CD4-positive, alpha-beta T cell (primary cell): ENCODE measurements around the gene CACNA1G. TPM values are rescaled to one million over a fixed set of nuclear protein-coding genes. Genes with fewer than 3 reads are reported as not detected.

Source experiments
- ATAC-seq: fragments of 200-7000 bp; cut with Tn5 transposase; one replicate; pipeline ENCODE4 v1.10.0; 2022; ENCODE audit warnings: mild to moderate bottlenecking; ENCODE audit not compliant: poor library complexity
- CTCF ChIA-PET: fragments of 350-600 bp; sonication (Branson Sonifier 250); formaldehyde crosslinking; loops from one replicate; lab custom pipeline; 2021; ENCODE audit warnings: antibody characterized with exemption, inconsistent platforms; lab: Charles Lee
- POLR2A ChIA-PET: fragments of 350-600 bp; sonication (Branson Sonifier 250); formaldehyde crosslinking; loops from one replicate; lab custom pipeline; 2021; ENCODE audit warnings: antibody characterized with exemption, inconsistent platforms; lab: Charles Lee
- DNase-seq, 14 experiments: peaks; one replicate each; pipeline ENCODE4 v3.0.0-alpha.2; 2013 to 2020; ENCODE audit warnings: mixed read lengths in 2 of 14
- H3K27ac ChIP-seq, 2 donors: one replicate each; pipeline versions ENCODE4 v1.5.1 to v1.7.0; 2013; ENCODE audit warnings: low read length in 2 of 2, low read depth in 1 of 2, mild to moderate bottlenecking in 1 of 2
- H3K27me3 ChIP-seq, 2 experiments: 1 replicate in 1 of 2; 2 replicates in 1 of 2; pipeline versions ENCODE4 v1.6.1 to v1.7.0; 2013; ENCODE audit warnings: low read length in 2 of 2, control low read depth in 1 of 2, mild to moderate bottlenecking in 1 of 2, moderate library complexity in 1 of 2; ENCODE audit not compliant: insufficient read depth in 2 of 2, control insufficient read depth in 1 of 2
- H3K36me3 ChIP-seq: one replicate; pipeline ENCODE4 v1.6.1; 2013; ENCODE audit warnings: low read length, control low read depth; ENCODE audit not compliant: insufficient read depth
- H3K4me1 ChIP-seq: one replicate; pipeline ENCODE4 v1.6.1; 2013; ENCODE audit warnings: low read length, control low read depth; ENCODE audit not compliant: insufficient read depth
- H3K4me3 ChIP-seq: one replicate; pipeline ENCODE4 v1.5.1; 2013; ENCODE audit warnings: mild to moderate bottlenecking, low read length, moderate library complexity
- H3K9me3 ChIP-seq, 2 experiments: 1 replicate in 1 of 2; 2 replicates in 1 of 2; pipeline versions ENCODE4 v1.6.1 to v1.7.0; 2013; ENCODE audit warnings: low read length in 2 of 2, mild to moderate bottlenecking in 2 of 2, control low read depth in 1 of 2, moderate library complexity in 1 of 2; ENCODE audit not compliant: control insufficient read depth in 1 of 2, insufficient read depth in 1 of 2
- H3K27ac Mint-ChIP-seq: one replicate; pipeline ENCODE4 v1.8.0; 2020; ENCODE audit warnings: mixed read lengths
- H3K27me3 Mint-ChIP-seq: one replicate; pipeline ENCODE4 v1.8.0; 2021; ENCODE audit warnings: mixed read lengths
- H3K36me3 Mint-ChIP-seq: one replicate; pipeline ENCODE4 v1.8.0; 2021; ENCODE audit warnings: low read depth, mixed read lengths
- H3K4me1 Mint-ChIP-seq: one replicate; pipeline ENCODE4 v1.8.0; 2021; ENCODE audit warnings: low read depth, mixed read lengths
- H3K4me3 Mint-ChIP-seq: one replicate; pipeline ENCODE4 v1.8.0; 2020; ENCODE audit warnings: mild to moderate bottlenecking, mixed read lengths
- H3K9me3 Mint-ChIP-seq: one replicate; pipeline ENCODE4 v1.8.0; 2020; ENCODE audit warnings: mixed read lengths
- intact Hi-C, 2 experiments: fragments of 100-400 bp; cut with DNase I in 1 of 2; cut with micrococcal nuclease in 1 of 2; formaldehyde crosslinking; loops; one replicate each; pipeline versions ENCODE4 v1.15.1 to v1.9.0; 2023 to 2025; cut with DNase I, micrococcal nuclease
- total RNA-seq, 174 experiments: library from RNA in 2 of 174; stranded (reverse) in 2 of 174; gene quantifications; one replicate each; pipeline ENCODE4 v1.2.3 and lab custom pipeline; 2021 to 2026
- TF ChIP-seq, protein P1 (sequence below): fragments of 200-600 bp; IDR thresholded peaks from one replicate; pipeline ENCODE4 v1.8.0; 2022; ENCODE audit warnings: antibody characterized with exemption, mild to moderate bottlenecking

CACNA1G gene
- total RNA-seq, 2 experiments from 2014 or later, result not detected

DNA sequence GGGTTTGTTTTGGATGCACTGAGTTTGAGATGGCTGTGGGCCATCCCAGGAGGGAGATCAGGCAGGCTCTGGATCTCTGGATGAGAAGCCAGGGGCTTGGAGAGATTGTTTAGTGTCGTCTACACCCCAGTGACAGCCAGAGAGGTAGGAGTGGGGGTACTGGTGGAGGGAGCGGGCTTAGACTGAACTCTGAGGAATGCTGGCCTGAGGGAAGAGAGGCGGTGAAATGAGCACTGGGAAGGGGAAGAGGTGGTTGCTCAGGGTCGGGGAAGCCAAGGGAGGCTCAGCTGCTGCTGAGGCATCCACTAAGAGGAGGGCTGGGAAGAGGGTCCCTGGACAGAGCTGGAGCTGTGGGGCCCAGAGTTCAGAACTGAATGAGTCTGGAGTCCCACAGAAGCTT lies 23.6 kb downstream of the CACNA1G start:
- Histone ChIP-seq H3K36me3 (no peaks in the 10 kb centered on the region), H3K9me3 (no peaks in the 10 kb centered on the region), H3K27me3 (peaks cover 0 to 3% of the 10 kb centered on the region in 2 experiments), H3K4me1 (no peaks in the 10 kb centered on the region), H3K27ac (no peak overlapping the region), H3K4me3 (no peak overlapping the region)
- Mint-ChIP-seq H3K27ac (no peak overlapping the region), H3K27me3 (peaks cover 10% of the 10 kb centered on the region), H3K4me1 (no peaks in the 10 kb centered on the region), H3K9me3 (no peaks in the 10 kb centered on the region), H3K4me3 (no peak overlapping the region), H3K36me3 (no peaks in the 10 kb centered on the region)
- ChIA-PET CTCF (no interaction called here), POLR2A (no interaction called here)
- TF ChIP-seq, protein P1, sequence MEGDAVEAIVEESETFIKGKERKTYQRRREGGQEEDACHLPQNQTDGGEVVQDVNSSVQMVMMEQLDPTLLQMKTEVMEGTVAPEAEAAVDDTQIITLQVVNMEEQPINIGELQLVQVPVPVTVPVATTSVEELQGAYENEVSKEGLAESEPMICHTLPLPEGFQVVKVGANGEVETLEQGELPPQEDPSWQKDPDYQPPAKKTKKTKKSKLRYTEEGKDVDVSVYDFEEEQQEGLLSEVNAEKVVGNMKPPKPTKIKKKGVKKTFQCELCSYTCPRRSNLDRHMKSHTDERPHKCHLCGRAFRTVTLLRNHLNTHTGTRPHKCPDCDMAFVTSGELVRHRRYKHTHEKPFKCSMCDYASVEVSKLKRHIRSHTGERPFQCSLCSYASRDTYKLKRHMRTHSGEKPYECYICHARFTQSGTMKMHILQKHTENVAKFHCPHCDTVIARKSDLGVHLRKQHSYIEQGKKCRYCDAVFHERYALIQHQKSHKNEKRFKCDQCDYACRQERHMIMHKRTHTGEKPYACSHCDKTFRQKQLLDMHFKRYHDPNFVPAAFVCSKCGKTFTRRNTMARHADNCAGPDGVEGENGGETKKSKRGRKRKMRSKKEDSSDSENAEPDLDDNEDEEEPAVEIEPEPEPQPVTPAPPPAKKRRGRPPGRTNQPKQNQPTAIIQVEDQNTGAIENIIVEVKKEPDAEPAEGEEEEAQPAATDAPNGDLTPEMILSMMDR, result no peak
- DNase-seq, result no peak
- no peak for ATAC-seq
- intact Hi-C loops, result no loop called here

DNA sequence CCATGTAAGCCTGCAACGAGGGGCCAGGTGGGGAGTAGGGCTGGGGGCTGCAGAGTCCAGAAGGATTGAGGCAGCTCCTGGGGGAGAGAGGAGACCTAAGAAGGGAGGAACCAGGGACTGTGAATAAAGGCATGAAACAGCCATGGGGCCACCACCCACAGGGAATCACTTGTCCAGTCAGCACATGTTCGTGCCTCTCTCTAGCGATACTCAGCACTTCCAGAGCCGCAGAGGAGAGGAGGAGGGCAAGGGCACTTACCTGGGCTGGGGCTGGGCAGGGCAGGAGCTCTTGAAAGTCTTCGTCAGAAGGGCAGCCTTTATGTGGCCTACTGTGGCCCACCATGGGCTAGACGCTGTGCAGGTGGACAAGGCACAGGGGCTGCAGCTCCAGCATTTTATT lies 24.2 kb downstream of the CACNA1G start:
- CTCF ChIA-PET, result no interaction called here
- no peak overlapping the region for H3K27ac Mint-ChIP-seq
- H3K9me3 ChIP-seq, result no peaks in the 10 kb centered on the region
- H3K27ac ChIP-seq, result no peak overlapping the region
- H3K27me3 Mint-ChIP-seq, result peaks cover 10% of the 10 kb centered on the region
- no peaks in the 10 kb centered on the region for H3K4me1 ChIP-seq
- ATAC-seq, result no peak
- intact Hi-C loops, result no loop called here
- no peaks in the 10 kb centered on the region for H3K36me3 Mint-ChIP-seq
- H3K4me1 Mint-ChIP-seq, result no peaks in the 10 kb centered on the region
- no peaks in the 10 kb centered on the region for H3K9me3 Mint-ChIP-seq
- TF ChIP-seq, protein P1, result no peak
- POLR2A ChIA-PET, result no interaction called here
- no peak overlapping the region for H3K4me3 ChIP-seq
- no peaks in the 10 kb centered on the region for H3K36me3 ChIP-seq
- no peaks in the 10 kb centered on the region for H3K27me3 ChIP-seq
- H3K4me3 Mint-ChIP-seq, result no peak overlapping the region
- no peak for DNase-seq

DNA sequence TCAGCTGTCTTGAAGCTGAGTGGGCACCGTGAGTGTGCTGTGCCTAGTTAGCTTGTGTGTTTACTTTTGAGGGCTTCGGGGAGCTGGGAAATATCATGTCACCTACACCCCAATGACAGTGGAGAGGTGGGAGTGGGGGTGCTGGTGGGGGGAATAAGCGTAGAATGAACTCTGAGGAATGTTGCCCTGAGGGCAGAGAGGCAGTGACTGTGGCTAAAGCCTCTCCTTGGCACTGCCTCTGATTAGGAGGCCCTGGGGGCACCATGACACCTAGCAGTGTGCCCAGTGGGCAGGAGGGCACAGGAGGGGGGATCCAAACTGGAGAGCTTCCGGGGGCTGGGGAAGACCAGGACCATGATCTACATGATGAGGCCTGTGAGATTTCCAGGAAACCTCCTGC lies 24.8 kb downstream of the CACNA1G start:
- no peak overlapping the region for H3K27ac Mint-ChIP-seq
- H3K27me3 Mint-ChIP-seq, result peaks cover 10% of the 10 kb centered on the region
- TF ChIP-seq, protein P1, result no peak
- no peaks in the 10 kb centered on the region for H3K9me3 ChIP-seq
- intact Hi-C loops, result no loop called here
- H3K27ac ChIP-seq, result no peak overlapping the region
- H3K36me3 Mint-ChIP-seq, result no peaks in the 10 kb centered on the region
- H3K36me3 ChIP-seq, result no peaks in the 10 kb centered on the region
- H3K27me3 ChIP-seq, result no peaks in the 10 kb centered on the region
- POLR2A ChIA-PET, result no interaction called here
- H3K4me1 Mint-ChIP-seq, result no peaks in the 10 kb centered on the region
- CTCF ChIA-PET, result no interaction called here
- H3K4me1 ChIP-seq, result no peaks in the 10 kb centered on the region
- H3K4me3 Mint-ChIP-seq, result no peak overlapping the region
- DNase-seq, result no peak
- H3K9me3 Mint-ChIP-seq, result no peaks in the 10 kb centered on the region
- ATAC-seq, result no peak
- H3K4me3 ChIP-seq, result no peak overlapping the region
